HG03108 (cell line): Measurements from ENCODE around the gene ATP7B.
A peak's percentile ranks its signal among the peaks of the same experiment; 100 is the strongest.
"Not testable (repeated sequence)": the region's sequence is repeated elsewhere in the genome, so short reads cannot be mapped to it uniquely, and the experiment has no call there.

Source experiments
- ATAC-seq: cut with Tn5 transposase; IDR thresholded peaks from one replicate; pipeline ENCODE4 v1.9.1; 2021; ENCODE audit warnings: moderate library complexity; ENCODE audit not compliant: unreplicated experiment

ATP7B gene

GRCh38 chr13:52006523-52007245 is 4.6 kb downstream of the ATP7B start:
- ATAC-seq: no peak

GRCh38 chr13:52005841-52006522 is 5.3 kb downstream of the ATP7B start:
- no peak for ATAC-seq

- no peak for ATAC-seq
Observed at GRCh38 chr13:52004511-52005170, 6.6 kb downstream of the ATP7B start.

GRCh38 chr13:52003541-52003940 is 7.7 kb downstream of the ATP7B start:
- no peak for ATAC-seq

DNA sequence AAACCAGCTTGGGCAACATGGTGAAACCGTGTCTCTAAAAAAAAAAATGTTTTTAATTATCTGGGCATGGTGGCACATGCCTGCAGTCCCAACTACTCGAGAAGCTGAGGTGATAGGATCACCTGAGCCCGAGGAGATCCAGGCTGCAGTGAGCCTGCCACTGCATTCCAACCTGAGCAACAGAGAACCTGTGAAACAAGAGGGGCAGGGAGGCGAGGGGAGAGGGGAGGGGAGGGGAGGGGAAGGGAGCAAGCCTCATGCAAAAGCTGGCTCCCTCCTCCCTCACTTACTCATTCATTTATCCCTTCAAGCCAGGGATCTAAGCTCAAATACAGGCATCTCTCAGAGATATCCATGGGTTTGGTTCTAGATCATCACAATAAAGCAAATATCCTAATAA is 8.9 kb downstream of the ATP7B start:
- ATAC-seq: no peak

DNA sequence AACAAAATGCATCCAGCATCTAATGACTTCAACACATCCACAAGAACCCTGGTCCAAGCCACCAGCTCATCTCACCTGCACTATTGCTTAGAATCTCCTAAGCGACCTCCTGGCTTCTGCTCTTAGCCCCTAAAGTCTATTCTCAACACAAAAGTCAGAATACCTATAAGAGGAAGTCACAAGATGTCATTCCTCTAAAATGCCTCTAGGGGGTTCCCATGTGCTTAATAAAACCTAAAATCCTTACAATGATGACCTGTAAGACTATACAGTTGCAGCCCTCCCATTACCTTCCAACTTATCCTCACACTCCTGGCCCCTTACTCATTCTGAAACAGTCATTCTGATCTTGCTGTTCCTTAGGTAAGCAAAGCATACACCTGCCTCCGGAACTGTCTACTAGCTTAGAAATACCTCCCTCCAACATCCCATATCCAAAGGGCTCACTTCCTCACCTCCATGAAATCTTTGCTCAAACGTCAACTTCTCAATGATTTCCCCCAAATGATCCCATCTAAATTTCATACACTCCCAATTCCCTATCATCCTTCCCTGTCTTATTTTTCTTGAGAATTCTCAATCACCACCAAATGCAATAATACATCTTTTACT is 10.0 kb downstream of the ATP7B start:
- peak; percentile 78 for ATAC-seq

DNA sequence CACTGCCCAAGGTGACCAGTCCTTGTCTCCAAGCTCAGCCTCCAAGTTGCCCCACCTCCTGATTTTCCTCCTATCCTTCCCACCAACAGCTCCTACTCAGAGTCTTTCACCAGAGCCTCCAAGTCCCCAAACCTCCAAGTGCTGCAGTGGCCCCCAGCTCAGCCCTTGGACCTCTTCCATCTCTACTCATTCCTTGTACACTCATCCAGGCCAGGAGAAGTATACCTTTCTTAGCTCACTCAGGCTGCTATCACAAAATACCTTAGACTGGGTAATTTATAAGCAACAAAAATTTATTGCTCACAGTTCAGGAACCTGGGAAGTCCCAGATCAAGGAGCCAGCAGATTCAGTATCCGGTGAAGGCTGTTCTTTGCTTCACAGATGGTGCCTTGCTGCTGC is 11.3 kb downstream of the ATP7B start:
- ATAC-seq: no peak

DNA sequence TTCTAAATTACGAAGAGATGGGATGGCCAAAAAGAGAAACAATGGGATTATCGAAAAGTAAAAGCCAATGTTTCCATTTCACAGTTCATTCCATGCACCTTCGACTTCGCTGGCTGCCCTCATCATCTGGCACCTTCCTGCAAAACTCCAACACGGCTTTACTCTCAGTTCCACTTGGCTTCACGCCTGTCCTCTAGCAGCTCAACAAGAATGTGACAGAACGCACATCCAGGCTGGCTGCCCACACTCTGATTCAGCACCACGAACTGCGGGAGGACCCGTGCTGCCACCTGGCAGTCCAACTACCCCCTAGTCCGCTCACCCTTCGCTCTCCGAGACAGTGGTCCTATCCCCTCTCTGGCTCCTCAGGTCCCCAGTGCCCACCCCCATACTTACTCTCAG is 11.7 kb downstream of the ATP7B start:
- ATAC-seq: no peak

DNA sequence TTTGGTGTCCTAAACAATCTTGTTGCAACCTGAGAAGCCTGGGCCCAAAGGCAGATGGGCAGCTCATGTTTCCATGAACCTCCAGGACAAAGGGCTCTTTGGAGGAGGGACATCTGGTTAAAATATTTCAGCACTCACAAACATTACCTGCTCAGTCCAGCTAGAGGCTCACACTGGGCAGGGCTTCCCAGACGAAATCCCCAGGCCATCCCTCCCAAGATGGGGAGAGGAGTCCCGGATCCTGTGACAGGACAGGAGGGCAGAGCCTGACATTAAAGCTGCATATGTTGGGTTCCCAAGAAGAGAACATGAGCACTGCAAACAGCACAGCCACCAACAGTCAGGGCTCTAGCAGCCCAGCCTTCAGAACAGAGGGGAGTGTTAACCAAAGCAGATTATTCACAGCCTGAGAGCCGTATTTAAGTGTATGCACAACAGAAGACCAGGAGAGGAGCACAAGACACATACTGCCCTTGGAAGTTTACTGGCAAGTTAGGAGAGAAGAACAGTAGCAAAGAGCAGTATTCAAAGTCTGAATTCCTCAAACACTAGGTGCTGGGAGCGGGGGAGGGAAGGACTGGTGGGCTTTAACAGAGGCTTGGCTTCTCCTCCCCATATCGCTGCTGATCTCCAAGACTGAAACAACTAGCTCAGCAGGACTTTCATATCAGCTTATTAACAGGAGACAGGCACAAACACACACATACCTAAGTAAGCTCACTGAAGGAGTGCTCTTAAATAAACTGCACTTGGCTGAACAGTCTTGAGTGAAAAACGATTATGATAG is 12.3 kb downstream of the ATP7B start:
- ATAC-seq: no peak

GRCh38 chr13:51997641-51998330 is 13.5 kb downstream of the ATP7B start:
- ATAC-seq: no peak

DNA sequence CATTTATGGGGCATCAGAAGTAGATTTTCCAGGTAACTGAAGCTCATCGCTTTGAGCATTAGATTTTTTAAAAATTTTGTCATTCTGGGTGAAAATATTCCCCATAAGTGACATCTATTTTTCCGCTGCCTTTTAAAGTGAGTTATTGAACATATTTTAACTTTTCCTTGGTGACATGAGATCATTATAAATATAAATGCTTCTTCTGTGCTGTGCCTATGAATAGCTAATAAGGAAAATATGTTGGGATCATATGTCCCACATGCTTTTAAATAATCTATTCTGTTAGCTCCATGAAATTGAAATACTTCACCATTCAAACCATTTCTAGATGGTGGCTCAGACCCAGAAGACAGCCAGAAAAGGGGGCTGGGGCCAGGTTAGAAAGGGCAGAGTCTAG is 14.1 kb downstream of the ATP7B start:
- no peak for ATAC-seq

GRCh38 chr13:51996641-51997040 is 14.6 kb downstream of the ATP7B start:
- no peak for ATAC-seq

GRCh38 chr13:51995677-51996551 is 15.3 kb downstream of the ATP7B start:
- no peak for ATAC-seq

DNA sequence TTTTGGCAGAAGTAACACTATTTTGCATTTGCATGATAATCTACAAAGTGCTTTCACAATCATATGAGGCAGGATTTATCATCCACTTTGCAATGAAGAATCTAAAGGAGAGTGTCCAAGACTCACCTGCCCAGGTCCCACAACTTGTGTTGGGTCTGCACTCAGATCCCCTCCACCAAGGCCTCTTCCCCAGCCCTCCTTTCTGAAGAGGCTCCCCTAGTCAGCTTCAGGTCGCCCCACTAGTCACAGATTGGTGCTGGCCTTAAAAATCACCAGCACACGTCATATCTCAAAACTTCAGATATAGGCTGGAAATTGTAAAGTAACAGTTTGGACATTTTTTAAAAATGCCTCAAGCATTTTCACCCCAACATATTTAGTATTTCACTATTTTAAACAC is 17.5 kb downstream of the ATP7B start:
- ATAC-seq: no peak

GRCh38 chr13:51988988-51989618 is 22.1 kb downstream of the ATP7B start:
- no peak for ATAC-seq

GRCh38 chr13:51984904-51985303 is 26.3 kb downstream of the ATP7B start:
- not testable (repeated sequence) for ATAC-seq

GRCh38 chr13:51983292-51983691 is 28.0 kb downstream of the ATP7B start:
- ATAC-seq: not testable (repeated sequence)

DNA sequence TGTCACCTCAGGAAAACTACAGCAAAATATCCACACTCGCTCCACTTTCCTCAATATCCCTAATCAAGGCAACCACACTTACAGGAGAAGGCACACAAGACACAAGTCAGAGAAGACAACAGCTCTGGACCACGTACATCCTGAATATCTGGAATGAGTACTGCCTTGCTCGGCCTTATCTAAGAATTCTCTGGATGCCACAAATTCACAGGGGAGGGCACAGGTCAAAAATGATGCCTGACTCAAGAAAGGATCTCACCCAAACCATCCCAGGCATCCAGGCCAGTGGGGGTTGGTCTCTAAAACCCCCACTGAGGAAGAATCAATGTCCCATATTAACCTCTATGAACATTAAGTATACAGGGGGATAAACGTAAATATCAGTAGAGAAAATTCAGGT is 29.9 kb downstream of the ATP7B start:
- ATAC-seq: no peak

- ATAC-seq: no peak
Observed at GRCh38 chr13:51980908-51981307, 30.3 kb downstream of the ATP7B start.
